BE2C (cell line): Measurements from ENCODE around the gene ZNF544.
"Not testable (repeated sequence)": the region's sequence is repeated elsewhere in the genome, so short reads cannot be mapped to it uniquely, and the experiment has no call there.

ENCODE experiments used
- DNase-seq: peaks from one replicate; pipeline ENCODE4 v3.0.0-alpha.2; 2020
- H3K27me3 ChIP-seq: fragments of 250-450 bp; sonication (Bioruptor Pico); 2 replicates; pipeline ENCODE4 v1.5.1; 2020; ENCODE audit warnings: mild to moderate bottlenecking
- H3K36me3 ChIP-seq: fragments of 250-450 bp; sonication (Bioruptor Pico); 2 replicates; pipeline ENCODE4 v1.5.1; 2020; ENCODE audit warnings: mild to moderate bottlenecking
- H3K4me1 ChIP-seq: fragments of 250-450 bp; sonication (Bioruptor Pico); 2 replicates; pipeline ENCODE4 v1.5.1; 2020
- H3K4me3 ChIP-seq: 2 replicates; pipeline ENCODE4 v1.5.1; 2011; ENCODE audit warnings: low read depth, low read length
- H3K9me3 ChIP-seq: fragments of 250-450 bp; sonication (Bioruptor Pico); 2 replicates; pipeline ENCODE4 v1.5.1; 2020
- TF ChIP-seq, protein P1 (sequence below): IDR thresholded peaks from 2 replicates; pipeline ENCODE4 v1.5.1; 2012; ENCODE audit warnings: mild to moderate bottlenecking, low read depth, low read length

Gene ZNF544

DNA sequence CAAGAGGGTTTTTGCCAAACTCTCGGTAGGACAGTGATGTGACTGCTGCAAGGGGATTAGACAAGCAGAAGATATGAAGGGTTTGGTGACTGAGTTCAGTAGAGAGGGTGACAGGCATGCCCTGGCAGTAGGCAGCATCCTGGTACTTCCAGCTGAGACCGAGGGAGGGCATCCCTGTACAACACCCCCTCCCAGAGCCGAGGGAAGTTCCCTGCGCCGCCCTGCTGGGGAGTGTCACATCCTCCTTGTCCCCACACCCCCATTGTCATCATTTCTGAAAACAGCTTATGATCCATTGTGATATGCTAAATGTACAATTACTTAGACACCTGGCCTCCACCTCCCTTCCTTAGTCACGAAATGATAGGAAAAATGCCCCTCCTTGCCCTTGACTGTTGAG, 14.6 kb downstream of the ZNF544 start:
- Histone ChIP-seq H3K9me3 (peaks cover 10% of the 10 kb centered on the region), H3K27me3 (no peaks in the 10 kb centered on the region), H3K4me3 (no peak overlapping the region), H3K4me1 (no peaks in the 10 kb centered on the region), H3K36me3 (peaks cover 93% of the 10 kb centered on the region)
- TF ChIP-seq, protein P1, sequence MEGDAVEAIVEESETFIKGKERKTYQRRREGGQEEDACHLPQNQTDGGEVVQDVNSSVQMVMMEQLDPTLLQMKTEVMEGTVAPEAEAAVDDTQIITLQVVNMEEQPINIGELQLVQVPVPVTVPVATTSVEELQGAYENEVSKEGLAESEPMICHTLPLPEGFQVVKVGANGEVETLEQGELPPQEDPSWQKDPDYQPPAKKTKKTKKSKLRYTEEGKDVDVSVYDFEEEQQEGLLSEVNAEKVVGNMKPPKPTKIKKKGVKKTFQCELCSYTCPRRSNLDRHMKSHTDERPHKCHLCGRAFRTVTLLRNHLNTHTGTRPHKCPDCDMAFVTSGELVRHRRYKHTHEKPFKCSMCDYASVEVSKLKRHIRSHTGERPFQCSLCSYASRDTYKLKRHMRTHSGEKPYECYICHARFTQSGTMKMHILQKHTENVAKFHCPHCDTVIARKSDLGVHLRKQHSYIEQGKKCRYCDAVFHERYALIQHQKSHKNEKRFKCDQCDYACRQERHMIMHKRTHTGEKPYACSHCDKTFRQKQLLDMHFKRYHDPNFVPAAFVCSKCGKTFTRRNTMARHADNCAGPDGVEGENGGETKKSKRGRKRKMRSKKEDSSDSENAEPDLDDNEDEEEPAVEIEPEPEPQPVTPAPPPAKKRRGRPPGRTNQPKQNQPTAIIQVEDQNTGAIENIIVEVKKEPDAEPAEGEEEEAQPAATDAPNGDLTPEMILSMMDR, result no peak
- DNase-seq, result no peak

DNA sequence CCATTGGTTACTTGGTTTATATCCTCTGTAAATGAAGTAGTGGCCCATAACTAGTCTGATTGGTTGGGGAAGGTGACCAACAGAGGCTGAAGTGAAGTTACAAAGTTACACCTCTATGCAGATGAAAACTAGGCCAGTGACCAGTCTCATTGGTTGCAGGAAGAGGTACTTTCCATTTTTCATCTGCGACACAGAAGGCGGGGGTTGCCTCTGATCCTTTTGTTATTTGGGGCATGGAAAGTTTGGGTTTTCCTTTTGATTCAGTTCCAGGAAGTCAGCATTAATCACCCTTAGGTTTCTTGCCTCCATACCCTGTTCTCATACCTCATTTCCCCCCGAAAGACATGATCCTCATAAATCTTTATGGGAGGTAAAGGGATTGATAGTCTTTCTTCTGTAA, 20.2 kb downstream of the ZNF544 start:
- DNase-seq, result no peak

DNA sequence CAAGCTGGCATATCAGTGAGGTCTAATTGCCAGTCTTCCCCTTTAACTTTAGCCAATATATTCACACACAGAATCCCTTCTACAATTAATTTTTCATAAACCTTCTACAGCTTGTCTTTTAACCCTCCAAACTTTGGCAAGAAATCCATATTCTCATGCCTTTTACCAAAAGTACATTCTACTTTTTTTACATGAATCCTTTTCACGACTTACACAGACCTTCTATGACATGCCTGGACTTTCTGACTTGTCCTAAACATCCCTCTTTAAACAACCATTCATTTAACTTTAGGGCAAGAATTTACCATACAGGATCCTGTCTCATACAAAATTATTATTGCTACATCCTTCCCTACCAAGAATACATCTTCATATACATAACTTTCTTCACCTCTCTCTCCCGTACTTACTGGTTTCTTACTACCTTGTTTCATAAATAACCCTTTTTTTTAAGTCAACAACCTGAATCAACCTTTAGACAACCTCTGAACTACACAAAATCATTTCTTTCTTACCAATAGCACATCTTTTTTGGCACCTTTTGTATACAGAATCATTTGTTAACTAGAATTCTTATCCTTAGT, 23.5 kb downstream of the ZNF544 start:
- no peak for DNase-seq
- peaks cover 11% of the 10 kb centered on the region for H3K9me3 ChIP-seq
- H3K36me3 ChIP-seq, result peaks cover 93% of the 10 kb centered on the region
- no peaks in the 10 kb centered on the region for H3K4me1 ChIP-seq
- H3K27me3 ChIP-seq, result no peaks in the 10 kb centered on the region
- H3K4me3 ChIP-seq, result no peak overlapping the region
- TF ChIP-seq, protein P1, result no peak

More for the DNA sequence above, 20.2 kb downstream of the ZNF544 start:
- H3K36me3 ChIP-seq, result peaks cover 98% of the 10 kb centered on the region
- no peak overlapping the region for H3K4me3 ChIP-seq
- no peaks in the 10 kb centered on the region for H3K4me1 ChIP-seq
- TF ChIP-seq, protein P1, result no peak
- H3K27me3 ChIP-seq, result no peaks in the 10 kb centered on the region
- peaks cover 21% of the 10 kb centered on the region for H3K9me3 ChIP-seq

DNA sequence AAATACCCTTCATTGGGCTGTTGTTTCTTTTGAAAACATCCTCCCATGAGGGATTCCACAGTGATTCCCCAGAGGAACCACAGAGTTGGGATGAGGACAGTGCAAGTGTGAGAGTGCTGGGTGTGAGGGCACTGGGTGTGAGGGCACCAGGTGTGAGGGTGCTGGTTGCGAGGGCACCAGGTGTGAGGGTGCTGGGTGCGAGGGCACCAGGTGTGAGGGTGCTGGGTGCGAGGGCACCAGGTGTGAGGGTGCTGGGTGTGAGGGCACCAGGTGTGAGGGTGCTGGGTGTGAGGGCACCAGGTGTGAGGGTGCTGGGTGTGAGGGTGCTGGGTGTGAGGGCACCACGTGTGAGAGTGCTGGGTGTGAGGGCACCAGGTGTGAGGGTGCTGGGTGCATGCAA, 29.5 kb downstream of the ZNF544 start:
- H3K4me1 ChIP-seq, DNase-seq, H3K27me3 ChIP-seq, H3K4me3 ChIP-seq: not testable (repeated sequence)
- Histone ChIP-seq H3K9me3 (peaks cover 30% of the 10 kb centered on the region), H3K36me3 (peaks cover 87% of the 10 kb centered on the region)

DNA sequence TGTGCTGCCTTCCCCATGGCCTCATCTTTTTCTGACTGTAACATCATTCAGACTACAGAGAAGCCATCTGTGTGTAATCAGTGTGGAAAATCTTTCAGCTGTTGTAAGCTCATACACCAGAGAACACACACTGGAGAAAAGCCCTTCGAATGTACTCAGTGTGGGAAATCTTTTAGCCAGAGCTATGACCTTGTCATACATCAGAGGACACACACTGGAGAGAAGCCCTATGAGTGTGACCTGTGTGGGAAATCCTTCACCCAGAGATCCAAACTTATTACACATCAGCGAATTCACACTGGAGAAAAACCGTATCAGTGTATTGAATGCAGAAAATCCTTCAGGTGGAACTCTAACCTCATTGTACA, 32.9 kb downstream of the ZNF544 start:
- TF ChIP-seq, protein P1, result no peak
- no peaks in the 10 kb centered on the region for H3K4me1 ChIP-seq
- peaks cover 43% of the 10 kb centered on the region for H3K9me3 ChIP-seq
- no peaks in the 10 kb centered on the region for H3K27me3 ChIP-seq
- H3K36me3 ChIP-seq, result peaks cover 83% of the 10 kb centered on the region
- H3K4me3 ChIP-seq, result no peak overlapping the region
- no peak for DNase-seq

DNA sequence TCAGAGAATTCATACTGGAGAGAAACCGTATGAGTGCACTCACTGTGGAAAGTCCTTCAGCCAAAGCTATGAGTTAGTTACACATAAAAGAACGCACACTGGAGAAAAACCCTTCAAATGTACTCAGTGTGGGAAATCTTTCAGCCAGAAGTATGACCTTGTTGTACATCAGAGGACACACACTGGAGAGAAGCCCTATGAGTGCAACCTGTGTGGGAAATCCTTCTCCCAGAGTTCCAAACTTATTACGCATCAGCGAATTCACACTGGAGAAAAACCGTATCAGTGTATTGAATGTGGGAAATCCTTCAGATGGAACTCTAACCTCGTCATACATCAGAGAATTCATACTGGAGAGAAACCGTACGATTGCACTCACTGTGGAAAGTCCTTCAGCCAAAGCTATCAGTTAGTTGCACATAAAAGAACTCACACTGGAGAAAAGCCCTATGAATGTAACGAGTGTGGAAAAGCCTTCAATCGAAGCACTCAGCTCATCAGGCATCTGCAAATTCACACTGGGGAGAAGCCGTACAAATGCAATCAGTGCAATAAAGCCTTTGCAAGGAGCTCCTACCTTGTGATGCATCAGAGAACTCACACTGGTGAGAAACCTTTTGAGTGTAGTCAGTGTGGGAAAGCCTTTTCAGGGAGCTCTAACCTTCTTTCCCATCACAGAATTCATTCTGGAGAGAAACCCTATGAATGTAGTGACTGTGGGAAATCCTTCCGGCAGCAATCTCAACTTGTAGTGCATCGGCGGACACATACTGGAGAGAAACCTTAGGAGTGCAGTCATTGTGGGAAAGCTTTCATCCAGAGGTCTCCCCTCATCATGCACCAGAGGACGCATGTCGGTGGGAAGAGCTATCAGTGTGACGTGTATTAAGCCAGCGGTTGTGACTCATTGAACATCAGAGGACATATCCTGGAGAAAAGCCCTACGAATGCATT, 33.5 kb downstream of the ZNF544 start:
- Histone ChIP-seq H3K9me3 (peaks cover 49% of the 10 kb centered on the region), H3K36me3 (peaks cover 84% of the 10 kb centered on the region), H3K27me3 (no peaks in the 10 kb centered on the region), H3K4me3 (no peak overlapping the region), H3K4me1 (no peaks in the 10 kb centered on the region)
- TF ChIP-seq, protein P1, result no peak
- DNase-seq, result no peak
